Peyer's patch (tissue), 4 donors: Measurements from ENCODE around the gene VGLL4.

Experiments used
- POLR2A ChIP-seq, 2 donors: fragments of 450-650 bp; IDR thresholded peaks; one replicate each; pipeline ENCODE4 v1.5.1; 2017; ENCODE audit warnings: antibody characterized with exemption in 2 of 2, mild to moderate bottlenecking in 2 of 2, moderate library complexity in 2 of 2
- TF ChIP-seq, protein P1 (sequence below), 6 experiments: fragments of 450-650 bp in 4 of 6; fragments of 200-600 bp in 2 of 6; sonication (generic) in 1 of 6; IDR thresholded peaks; one replicate each; pipeline ENCODE4 v1.5.1; 2017 to 2019; ENCODE audit warnings: antibody characterized with exemption in 6 of 6, mild to moderate bottlenecking in 3 of 6, moderate library complexity in 1 of 6

DNA sequence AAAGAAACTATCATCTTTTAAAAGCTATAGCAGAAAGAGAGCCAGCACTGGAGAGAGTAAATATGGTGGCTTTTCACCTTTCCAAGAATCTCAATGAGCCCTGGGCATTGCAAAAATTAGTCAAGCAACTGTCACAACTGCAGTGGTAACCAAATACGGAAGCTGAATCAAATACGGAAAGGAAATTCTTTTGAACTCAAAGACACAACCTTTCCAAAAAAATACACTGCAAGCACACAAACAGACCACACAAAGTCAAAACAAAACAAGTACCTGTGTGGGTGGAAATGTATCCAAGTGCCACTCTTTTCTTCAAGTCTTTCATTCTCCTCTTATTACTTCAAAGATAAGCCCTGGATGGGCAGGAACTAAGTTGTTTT, 17.6 kb downstream of the VGLL4 start:
- TF ChIP-seq, protein P1, sequence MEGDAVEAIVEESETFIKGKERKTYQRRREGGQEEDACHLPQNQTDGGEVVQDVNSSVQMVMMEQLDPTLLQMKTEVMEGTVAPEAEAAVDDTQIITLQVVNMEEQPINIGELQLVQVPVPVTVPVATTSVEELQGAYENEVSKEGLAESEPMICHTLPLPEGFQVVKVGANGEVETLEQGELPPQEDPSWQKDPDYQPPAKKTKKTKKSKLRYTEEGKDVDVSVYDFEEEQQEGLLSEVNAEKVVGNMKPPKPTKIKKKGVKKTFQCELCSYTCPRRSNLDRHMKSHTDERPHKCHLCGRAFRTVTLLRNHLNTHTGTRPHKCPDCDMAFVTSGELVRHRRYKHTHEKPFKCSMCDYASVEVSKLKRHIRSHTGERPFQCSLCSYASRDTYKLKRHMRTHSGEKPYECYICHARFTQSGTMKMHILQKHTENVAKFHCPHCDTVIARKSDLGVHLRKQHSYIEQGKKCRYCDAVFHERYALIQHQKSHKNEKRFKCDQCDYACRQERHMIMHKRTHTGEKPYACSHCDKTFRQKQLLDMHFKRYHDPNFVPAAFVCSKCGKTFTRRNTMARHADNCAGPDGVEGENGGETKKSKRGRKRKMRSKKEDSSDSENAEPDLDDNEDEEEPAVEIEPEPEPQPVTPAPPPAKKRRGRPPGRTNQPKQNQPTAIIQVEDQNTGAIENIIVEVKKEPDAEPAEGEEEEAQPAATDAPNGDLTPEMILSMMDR (IDR thresholded peaks at IDR 0.05) = no peak
- TF ChIP-seq POLR2A (IDR thresholded peaks at IDR 0.05) = no peak
